NT2/D1 (cell line): ENCODE data around the gene PBX1.
A peak's percentile ranks its signal among the peaks of the same experiment; 100 is the strongest.

Experiments
- DNase-seq: peaks from one replicate; pipeline ENCODE4 v3.0.0-alpha.2; 2011; ENCODE audit warnings: low read depth, low spot score
- H3K27me3 ChIP-seq: 2 replicates; pipeline ENCODE4 v1.6.0; 2011; ENCODE audit warnings: mild to moderate bottlenecking; ENCODE audit not compliant: insufficient read length, insufficient read depth
- H3K36me3 ChIP-seq: 2 replicates; pipeline ENCODE4 v1.6.1; 2011; ENCODE audit warnings: mild to moderate bottlenecking, low read length, mixed read lengths; ENCODE audit not compliant: insufficient read depth, insufficient read length
- H3K4me1 ChIP-seq: 2 replicates; pipeline ENCODE4 v1.5.1; 2011; ENCODE audit not compliant: insufficient read depth, insufficient read length
- H3K4me3 ChIP-seq: 2 replicates; pipeline ENCODE4 v1.5.1; 2011; ENCODE audit warnings: low read depth; ENCODE audit not compliant: insufficient read length
- H3K9ac ChIP-seq: 2 replicates; pipeline ENCODE4 v1.6.0; 2011; ENCODE audit warnings: low read depth; ENCODE audit not compliant: insufficient read length
- H3K9me3 ChIP-seq: 2 replicates; pipeline ENCODE4 v1.5.1; 2011; ENCODE audit warnings: mild to moderate bottlenecking, low read length; ENCODE audit not compliant: insufficient read depth
- SUZ12 ChIP-seq: IDR thresholded peaks from 2 replicates; pipeline ENCODE4 v1.6.1; 2011; ENCODE audit not compliant: insufficient read length, insufficient read depth; ENCODE audit errors: extremely low read depth
- YY1 ChIP-seq: IDR thresholded peaks from 2 replicates; pipeline ENCODE4 v1.6.1; 2011; ENCODE audit not compliant: insufficient read length, insufficient read depth
- ZNF274 ChIP-seq: IDR thresholded peaks from 2 replicates; pipeline ENCODE4 v1.6.1; 2011; ENCODE audit warnings: mild to moderate bottlenecking, low read depth, low read length

Gene PBX1

GRCh38 chr1:164586591-164586990 is 27.6 kb downstream of the PBX1 start:
- H3K27me3 ChIP-seq, result no peaks in the 10 kb centered on the region

GRCh38 chr1:164587617-164588501 is 28.9 kb downstream of the PBX1 start:
- H3K4me1 ChIP-seq, result peaks cover 23% of the 10 kb centered on the region
- no peak overlapping the region for H3K4me3 ChIP-seq
- peaks cover 16% of the 10 kb centered on the region for H3K36me3 ChIP-seq
- no peak for DNase-seq
- H3K27me3 ChIP-seq, result no peaks in the 10 kb centered on the region
- no peak overlapping the region for H3K9ac ChIP-seq
- no peaks in the 10 kb centered on the region for H3K9me3 ChIP-seq
- TF ChIP-seq SUZ12 (no peak), YY1 (no peak), ZNF274 (no peak)

More at GRCh38 chr1:164586591-164586990, 27.6 kb downstream of the PBX1 start:
- H3K36me3 ChIP-seq, result peaks cover 16% of the 10 kb centered on the region
- no peaks in the 10 kb centered on the region for H3K9me3 ChIP-seq
- H3K9ac ChIP-seq, result no peak overlapping the region
- TF ChIP-seq YY1, result no peak
- no peak for TF ChIP-seq SUZ12
- TF ChIP-seq ZNF274, result no peak
- DNase-seq, result no peak
- peaks cover 18% of the 10 kb centered on the region for H3K4me1 ChIP-seq
- H3K4me3 ChIP-seq, result no peak overlapping the region

GRCh38 chr1:164588516-164589341 is 29.7 kb downstream of the PBX1 start:
- Histone ChIP-seq H3K4me3 (no peak overlapping the region), H3K9me3 (no peaks in the 10 kb centered on the region), H3K4me1 (peaks cover 23% of the 10 kb centered on the region), H3K9ac (peak overlapping the region; percentile 53), H3K36me3 (peaks cover 16% of the 10 kb centered on the region), H3K27me3 (no peaks in the 10 kb centered on the region)
- TF ChIP-seq YY1, result no peak
- no peak for TF ChIP-seq ZNF274
- TF ChIP-seq SUZ12, result no peak
- DNase-seq, result no peak

GRCh38 chr1:164589408-164589807 is 30.4 kb downstream of the PBX1 start:
- DNase-seq, result no peak
- Histone ChIP-seq H3K4me3 (no peak overlapping the region), H3K4me1 (peaks cover 23% of the 10 kb centered on the region), H3K9ac (peak overlapping the region; percentile 14), H3K9me3 (no peaks in the 10 kb centered on the region), H3K27me3 (no peaks in the 10 kb centered on the region), H3K36me3 (peaks cover 16% of the 10 kb centered on the region)
- TF ChIP-seq ZNF274 (no peak), YY1 (no peak), SUZ12 (no peak)

GRCh38 chr1:164589961-164590507 is 31.1 kb downstream of the PBX1 start:
- Histone ChIP-seq H3K9ac (no peak overlapping the region), H3K4me3 (no peak overlapping the region), H3K36me3 (peaks cover 16% of the 10 kb centered on the region), H3K4me1 (peaks cover 22% of the 10 kb centered on the region), H3K27me3 (no peaks in the 10 kb centered on the region), H3K9me3 (no peaks in the 10 kb centered on the region)
- no peak for DNase-seq
- TF ChIP-seq YY1 (no peak), ZNF274 (no peak), SUZ12 (no peak)

- Histone ChIP-seq H3K9ac (peak overlapping the region; percentile 14), H3K4me1 (peaks cover 20% of the 10 kb centered on the region), H3K4me3 (no peak overlapping the region), H3K36me3 (peaks cover 16% of the 10 kb centered on the region), H3K9me3 (no peaks in the 10 kb centered on the region), H3K27me3 (no peaks in the 10 kb centered on the region)
- no peak for DNase-seq
- TF ChIP-seq SUZ12 (no peak), ZNF274 (no peak), YY1 (no peak)
These were observed 31.6 kb downstream of the PBX1 start for GRCh38 chr1:164590592-164590991.

GRCh38 chr1:164591858-164592257 is 32.9 kb downstream of the PBX1 start:
- Histone ChIP-seq H3K36me3 (peaks cover 12% of the 10 kb centered on the region), H3K4me1 (peaks cover 19% of the 10 kb centered on the region), H3K27me3 (no peaks in the 10 kb centered on the region), H3K4me3 (no peak overlapping the region), H3K9me3 (no peaks in the 10 kb centered on the region), H3K9ac (no peak overlapping the region)
- TF ChIP-seq ZNF274 (no peak), YY1 (no peak), SUZ12 (no peak)
- DNase-seq, result no peak
